Measurements from ENCODE around the gene CENPC.
A peak's percentile ranks its signal among the peaks of the same experiment; 100 is the strongest.

Gene CENPC

DNA sequence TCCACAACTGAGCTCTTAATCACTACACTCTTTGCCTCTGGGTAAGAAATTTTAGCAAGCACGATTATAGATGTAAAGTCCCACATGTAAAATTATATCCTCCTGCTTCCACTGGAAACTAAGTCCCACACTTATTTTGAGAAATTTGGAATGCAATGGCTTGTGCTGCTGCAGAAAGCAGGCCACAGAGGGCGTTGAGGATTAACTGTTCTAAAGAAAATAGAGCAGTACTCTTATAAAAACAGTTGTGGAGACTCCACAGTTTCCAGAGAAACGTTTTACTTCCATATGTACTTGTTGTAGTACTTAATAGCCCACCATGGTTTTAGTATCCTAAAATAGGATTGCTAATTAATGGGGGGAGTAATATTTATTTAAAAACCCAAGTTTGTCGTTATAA is 1.7 kb upstream of the CENPC start:
- TF ChIP-seq EZH2phosphoT487 (IDR thresholded peaks at IDR 0.05; ENCODE audit: low read depth) (no peak), CTCF (IDR thresholded peaks at IDR 0.05; ENCODE audit: low read depth, low read length) (no peak)
- Histone ChIP-seq H3K4me3 (ENCODE audit: low read length) (no peak overlapping the region), H3K79me2 (ENCODE audit: low read length) (peaks cover 33% of the 10 kb centered on the region), H3K27ac (ENCODE audit: low read length) (no peak overlapping the region), H3K4me2 (ENCODE audit: low read length) (no peak overlapping the region), H3K9me3 (ENCODE audit: insufficient read depth, low read length) (no peaks in the 10 kb centered on the region), H4K20me1 (ENCODE audit: insufficient read depth, low read length) (no peaks in the 10 kb centered on the region), H3K4me1 (ENCODE audit: low read length) (peaks cover 15% of the 10 kb centered on the region), H3K36me3 (replicated peaks; ENCODE audit: low read depth, low read length) (peaks cover 14% of the 10 kb centered on the region), H3K27me3 (ENCODE audit: low read depth, low read length) (no peaks in the 10 kb centered on the region), H2AFZ (ENCODE audit: low read depth, low read length) (no peak overlapping the region), H3K9ac (ENCODE audit: low read length) (no peak overlapping the region)

- Histone ChIP-seq H3K4me3 (ENCODE audit: low read length) (peak overlapping the region; percentile 79), H3K27ac (ENCODE audit: low read length) (peak overlapping the region; percentile 41), H3K79me2 (ENCODE audit: low read length) (peaks cover 39% of the 10 kb centered on the region)
Measured at GRCh38 chr4:67546004-67546356, 677 bp upstream of the CENPC start.

DNA sequence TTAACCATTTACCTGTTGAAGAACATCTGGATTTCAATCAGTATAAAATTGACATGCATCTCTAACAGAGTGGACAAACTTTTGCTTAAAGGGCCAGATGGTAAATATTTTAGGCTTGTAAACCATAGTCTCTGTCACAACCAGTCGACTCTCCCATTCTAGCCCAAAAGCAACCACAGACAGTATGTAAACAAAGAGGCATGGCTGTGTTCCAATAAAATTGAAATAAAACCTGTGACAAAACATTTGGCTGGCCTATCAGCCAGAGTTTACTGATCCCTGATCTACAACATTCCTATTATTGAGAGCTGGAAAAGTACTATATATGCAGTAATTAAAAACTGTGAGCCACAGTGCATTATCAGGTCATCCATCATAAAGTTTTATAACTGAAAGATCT is 3.2 kb downstream of the CENPC start:
- Histone ChIP-seq H3K4me2 (ENCODE audit: low read length) (no peak overlapping the region), H3K27me3 (ENCODE audit: low read depth, low read length) (no peaks in the 10 kb centered on the region), H3K4me3 (ENCODE audit: low read length) (no peak overlapping the region), H4K20me1 (ENCODE audit: insufficient read depth, low read length) (0 out of 2 replicates have a peak, but pooled peaks cover 3% of the 10 kb centered on the region), H3K9ac (ENCODE audit: low read length) (no peak overlapping the region), H3K9me3 (ENCODE audit: insufficient read depth, low read length) (no peaks in the 10 kb centered on the region), H2AFZ (ENCODE audit: low read depth, low read length) (no peak overlapping the region), H3K4me1 (ENCODE audit: low read length) (peaks cover 9% of the 10 kb centered on the region), H3K36me3 (replicated peaks; ENCODE audit: low read depth, low read length) (peaks cover 36% of the 10 kb centered on the region), H3K79me2 (ENCODE audit: low read length) (peaks cover 42% of the 10 kb centered on the region), H3K27ac (ENCODE audit: low read length) (no peak overlapping the region)
- no peak for TF ChIP-seq EZH2phosphoT487 (IDR thresholded peaks at IDR 0.05; ENCODE audit: low read depth)

More at GRCh38 chr4:67546004-67546356, 677 bp upstream of the CENPC start:
- peak overlapping the region; percentile 69 for H3K9ac ChIP-seq (ENCODE audit: low read length)
- no peaks in the 10 kb centered on the region for H4K20me1 ChIP-seq (ENCODE audit: insufficient read depth, low read length)
- H3K4me2 ChIP-seq (ENCODE audit: low read length), result peak overlapping the region; percentile 70
- H3K36me3 ChIP-seq (replicated peaks; ENCODE audit: low read depth, low read length), result peaks cover 17% of the 10 kb centered on the region
- peaks cover 15% of the 10 kb centered on the region for H3K4me1 ChIP-seq (ENCODE audit: low read length)
- TF ChIP-seq EZH2phosphoT487 (IDR thresholded peaks at IDR 0.05; ENCODE audit: low read depth) (no peak), CTCF (IDR thresholded peaks at IDR 0.05; ENCODE audit: low read depth, low read length) (no peak)
- H2AFZ ChIP-seq (ENCODE audit: low read depth, low read length), result peak overlapping the region; percentile 70
- no peaks in the 10 kb centered on the region for H3K27me3 ChIP-seq (ENCODE audit: low read depth, low read length)
- H3K9me3 ChIP-seq (ENCODE audit: insufficient read depth, low read length), result no peaks in the 10 kb centered on the region

DNA sequence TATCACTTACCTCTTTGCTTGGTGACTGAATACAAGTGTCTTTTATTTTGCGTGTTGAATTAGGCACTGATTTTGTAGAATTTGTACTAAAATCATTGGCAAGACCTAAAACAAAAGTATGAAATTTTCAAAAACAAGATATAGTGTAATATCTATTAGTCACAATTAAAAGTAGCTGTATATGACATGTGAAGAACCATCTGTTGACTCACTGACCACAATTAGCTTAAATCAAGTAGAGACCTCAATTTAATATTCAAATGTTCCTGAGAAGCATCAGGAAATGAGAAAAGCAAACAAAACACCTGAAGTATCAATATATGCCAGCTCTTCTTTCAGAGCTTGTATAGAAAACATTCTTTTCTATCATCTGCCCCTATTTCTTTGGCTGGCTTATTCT is 5.5 kb downstream of the CENPC start:
- no peak overlapping the region for H3K9ac ChIP-seq (ENCODE audit: low read length)
- no peaks in the 10 kb centered on the region for H3K27me3 ChIP-seq (ENCODE audit: low read depth, low read length)
- H4K20me1 ChIP-seq (ENCODE audit: insufficient read depth, low read length), result 0 out of 2 replicates have a peak, but pooled peaks cover 3% of the 10 kb centered on the region
- peaks cover 53% of the 10 kb centered on the region for H3K36me3 ChIP-seq (replicated peaks; ENCODE audit: low read depth, low read length)
- H3K4me3 ChIP-seq (ENCODE audit: low read length), result no peak overlapping the region
- H3K4me2 ChIP-seq (ENCODE audit: low read length), result no peak overlapping the region
- H3K4me1 ChIP-seq (ENCODE audit: low read length), result peaks cover 6% of the 10 kb centered on the region
- H3K27ac ChIP-seq (ENCODE audit: low read length), result no peak overlapping the region
- no peak overlapping the region for H2AFZ ChIP-seq (ENCODE audit: low read depth, low read length)
- TF ChIP-seq CTCF (IDR thresholded peaks at IDR 0.05; ENCODE audit: low read depth, low read length) (no peak), EZH2phosphoT487 (IDR thresholded peaks at IDR 0.05; ENCODE audit: low read depth) (no peak)
- H3K79me2 ChIP-seq (ENCODE audit: low read length), result peaks cover 38% of the 10 kb centered on the region
- no peaks in the 10 kb centered on the region for H3K9me3 ChIP-seq (ENCODE audit: insufficient read depth, low read length)

All from OCI-LY3 (cell line).